Fibroblast of the aortic adventitia (primary cell): ENCODE measurements around the gene MAFF. TPM values are rescaled to one million over a fixed set of nuclear protein-coding genes. Genes with fewer than 3 reads are reported as not detected.
A peak's percentile ranks its signal among the peaks of the same experiment; 100 is the strongest.
"Not testable (repeated sequence)": the region's sequence is repeated elsewhere in the genome, so short reads cannot be mapped to it uniquely, and the experiment has no call there.

Source experiments
- DNase-seq: peaks from one replicate; pipeline ENCODE4 v3.0.0-alpha.2; 2010; ENCODE audit warnings: low read depth
- H3K4me3 ChIP-seq: 2 replicates; pipeline ENCODE4 v1.5.1; 2011; ENCODE audit warnings: low read depth, mild to moderate bottlenecking, control low read depth, low read length, moderate library complexity
- CTCF ChIP-seq: IDR thresholded peaks from 2 replicates; pipeline ENCODE4 v1.5.1; 2011; ENCODE audit warnings: mild to moderate bottlenecking, low read length, control low read depth, inconsistent platforms; ENCODE audit not compliant: insufficient read depth
- total RNA-seq: library from RNA; depleted of rRNA; stranded (reverse); fragments of >200 nt; gene quantifications from 2 replicates; pipeline ENCODE4 v1.2.3, GENCODE V29; 2012; ENCODE audit warnings: low replicate concordance

MAFF gene
- total RNA-seq, 1 donor, result 33.7 TPM

GRCh38 chr22:38177926-38178604, 23.7 kb upstream of the MAFF start:
- TF ChIP-seq CTCF, result no peak
- no peak overlapping the region for H3K4me3 ChIP-seq

GRCh38 chr22:38178605-38178937, 23.2 kb upstream of the MAFF start:
- not testable (repeated sequence) for DNase-seq

More at GRCh38 chr22:38177926-38178604, 23.7 kb upstream of the MAFF start:
- DNase-seq, result peak; percentile 89

GRCh38 chr22:38180841-38181452, 20.8 kb upstream of the MAFF start:
- peak overlapping the region; percentile 74 for H3K4me3 ChIP-seq
- TF ChIP-seq CTCF, result no peak
- DNase-seq, result no peak

More at GRCh38 chr22:38178605-38178937, 23.2 kb upstream of the MAFF start:
- not testable (repeated sequence) for H3K4me3 ChIP-seq

- TF ChIP-seq CTCF, result no peak
- H3K4me3 ChIP-seq, result peak within 1 kb of the TSS; percentile 74
- peak; percentile 98 for DNase-seq
Observed at GRCh38 chr22:38181453-38182200, 20.2 kb upstream of the MAFF start, which contains the start of gene PLA2G6. TSS of gene PLA2G6 (minus strand) at chr22:38181830. CDS start at chr22:38169426, 12,404 bp downstream.

- DNase-seq, result no peak
- TF ChIP-seq CTCF, result no peak
- no peak overlapping the region for H3K4me3 ChIP-seq
Observed at GRCh38 chr22:38184788-38185187, 17.0 kb upstream of the MAFF start.

- H3K4me3 ChIP-seq, result no peak overlapping the region
- no peak for DNase-seq
- TF ChIP-seq CTCF, result no peak
Observed at GRCh38 chr22:38186429-38186828, 15.4 kb upstream of the MAFF start.
